Purkinje cell (primary cell): ENCODE data around the gene CELA1. TPM values are rescaled to one million over a fixed set of nuclear protein-coding genes. Genes with fewer than 3 reads are reported as not detected.

ENCODE experiments used
- polyA plus RNA-seq: library from polyadenylated mRNA; unstranded; fragments of >200 nt; fragmentation: Nextera tagmentation; gene quantifications from 2 replicates; pipeline ENCODE4 v1.2.1, GENCODE V29; 2014

Gene CELA1
- 0.52 TPM in 1 of 2 replicates, not detected in the other for polyA plus RNA-seq

DNA sequence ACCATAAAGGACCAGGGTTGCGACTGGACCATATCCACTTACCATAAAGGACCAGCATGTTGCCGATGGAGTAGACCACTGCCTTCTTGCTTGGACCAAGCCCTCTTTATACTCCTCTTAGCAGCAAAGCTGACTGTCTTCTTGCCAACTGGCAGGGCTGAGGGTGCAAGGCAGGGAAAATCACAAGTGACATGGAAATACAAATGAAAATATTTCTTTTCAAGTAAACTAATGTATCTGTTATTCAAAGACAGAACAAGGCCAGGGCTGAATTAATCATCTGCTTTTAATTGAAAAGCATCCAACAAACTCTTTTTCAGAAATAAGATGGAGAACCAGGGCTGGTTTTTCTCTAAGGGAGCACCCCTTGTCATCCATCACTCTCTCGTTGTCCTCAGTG, at the start of gene CELA1:
Gene CELA1 (minus strand): TSS at position 99 of the 400 bp plus-strand sequence. CDS start 41 bp downstream, at position 58.

DNA sequence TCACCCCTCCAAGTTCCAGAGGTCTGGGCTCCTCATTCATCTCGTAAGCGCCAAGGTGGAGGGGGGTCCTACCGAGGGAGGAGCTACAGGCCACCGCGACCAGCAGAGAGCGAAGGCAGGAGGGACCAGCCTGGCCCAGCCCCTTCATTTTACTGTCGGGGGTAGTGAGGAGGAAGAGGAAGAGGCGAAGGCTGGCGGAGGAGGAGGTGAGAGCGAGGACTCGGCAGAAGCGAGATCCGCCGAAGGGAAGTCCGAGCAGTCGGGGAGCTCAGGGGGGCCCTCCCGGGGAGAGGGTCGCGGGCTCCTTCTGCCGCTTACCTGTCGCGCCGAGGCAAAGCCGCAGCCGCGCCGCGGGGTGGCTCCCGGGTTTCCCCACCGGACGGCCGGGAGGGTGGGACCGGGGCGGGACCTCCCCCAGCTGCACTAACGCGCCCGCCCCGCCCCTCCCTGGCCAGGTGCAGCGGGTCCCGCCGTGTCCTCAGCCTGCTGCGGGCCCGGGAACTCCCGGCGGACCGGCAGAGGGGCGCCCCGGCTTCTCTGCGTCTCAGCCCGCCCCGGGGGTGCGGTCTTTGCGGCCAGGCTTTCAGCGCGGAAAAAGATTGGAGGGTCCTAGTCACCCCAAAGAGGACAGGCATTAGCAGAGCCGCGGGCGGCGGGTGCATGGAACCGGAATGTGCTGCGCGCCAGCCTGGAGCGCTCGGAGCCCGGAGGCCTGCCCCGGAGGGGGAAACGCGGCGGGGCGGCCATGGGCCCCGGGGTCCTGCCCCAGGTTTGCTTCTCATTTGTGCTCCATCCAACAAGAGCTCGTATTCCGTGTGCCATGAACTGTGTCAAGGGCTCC, 45.0 kb upstream of the CELA1 start, which contains the start of gene GALNT6:
Gene GALNT6 (minus strand): TSS at position 124 of the 841 bp plus-strand sequence. CDS start 11,625 bp downstream, outside the sequence.

DNA sequence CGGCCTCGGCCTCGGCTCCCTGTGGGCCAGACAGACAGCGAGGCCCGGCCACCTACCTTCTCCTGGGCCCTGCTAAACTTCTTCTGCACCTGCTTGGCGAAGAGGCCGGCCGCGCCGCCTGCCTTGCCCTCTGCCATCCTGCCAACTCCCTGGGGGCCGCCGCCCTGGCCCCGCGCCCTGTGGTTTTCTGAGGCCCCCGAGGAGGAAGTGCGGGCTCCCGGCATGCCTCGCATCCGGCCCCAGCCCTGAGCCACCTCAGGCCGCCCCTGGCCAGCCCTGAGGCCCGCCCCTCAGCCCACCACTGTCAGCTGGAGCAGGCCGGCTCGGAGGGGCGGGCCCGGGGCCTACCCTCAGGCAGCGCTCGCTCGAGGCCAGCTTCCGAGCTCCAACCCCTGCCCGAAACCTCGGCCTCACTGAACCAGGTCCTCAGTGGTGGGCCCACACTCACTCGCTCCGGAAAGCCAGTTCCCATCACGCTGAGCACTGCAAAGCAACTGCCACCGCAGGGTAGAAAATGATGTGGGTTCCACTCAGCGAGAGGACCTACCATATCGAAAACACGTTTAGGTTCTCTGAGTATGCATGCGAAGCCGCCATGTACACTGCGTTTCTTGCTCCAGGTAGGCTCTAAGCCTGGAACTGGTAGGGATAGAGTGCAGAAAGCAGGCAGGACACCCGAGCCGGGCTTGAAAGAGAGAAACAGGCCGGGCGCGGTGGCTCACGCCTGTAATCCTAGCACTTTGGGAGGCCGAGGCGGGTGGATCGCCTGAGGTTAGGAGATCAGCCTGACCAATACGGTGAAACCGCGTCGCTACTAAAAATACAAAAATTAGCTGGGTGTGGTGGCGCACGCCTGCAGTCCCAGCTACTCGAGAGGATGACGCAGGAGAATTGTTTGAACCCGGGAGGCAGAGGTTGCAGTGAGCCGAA, 22.2 kb downstream of the CELA1 start, which contains the start of gene BIN2:
Gene BIN2 (minus strand): TSS at position 209 of the 930 bp plus-strand sequence. CDS start 72 bp downstream, at position 137.

Other genes with a start within 250 kb of the CELA1 start
- 15.4 and 19.0 TPM in 2 replicates for gene TFCP2, start 173.5 kb downstream of the CELA1 start, polyA plus RNA-seq
- 1.5 and 4.9 TPM in 2 replicates for gene POU6F1, start 128.6 kb downstream of the CELA1 start, polyA plus RNA-seq
- gene DAZAP2, start 107.9 kb downstream of the CELA1 start, polyA plus RNA-seq: 103 and 117 TPM in 2 replicates
- 1.5 TPM in 1 of 2 replicates, not detected in the other for gene SMAGP, start 76.3 kb downstream of the CELA1 start, polyA plus RNA-seq
- not detected in 2 replicates for gene BIN2, start 22.5 kb downstream of the CELA1 start, polyA plus RNA-seq
- gene GALNT6, start 44.7 kb upstream of the CELA1 start, polyA plus RNA-seq: not detected in 2 replicates
- 41.2 and 41.7 TPM in 2 replicates for gene SLC4A8, start 78.2 kb upstream of the CELA1 start, polyA plus RNA-seq
- gene SCN8A, start 244.6 kb upstream of the CELA1 start, polyA plus RNA-seq: 30.8 and 40.5 TPM in 2 replicates